ENCODE data around the gene SRL.

SRL gene

DNA sequence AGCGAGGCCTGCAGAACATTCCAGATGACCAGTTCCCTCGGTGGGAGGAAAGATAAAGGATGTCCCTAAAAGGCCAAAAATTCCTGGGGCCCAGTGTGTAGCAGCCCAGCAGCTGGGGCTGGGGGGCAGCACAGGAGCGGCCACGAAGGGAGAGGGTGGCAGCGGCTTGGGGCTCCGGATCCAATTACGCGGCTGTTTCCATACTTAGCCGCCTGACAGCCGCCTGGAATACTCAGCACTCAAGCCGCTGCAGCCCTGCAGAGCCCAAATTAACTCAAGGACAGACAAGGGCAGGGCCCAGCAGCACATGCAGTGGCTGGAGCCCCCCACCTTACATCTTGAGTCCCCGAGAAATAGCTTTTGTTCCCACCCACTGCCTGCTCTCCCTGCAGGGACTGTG, 1.3 kb downstream of the SRL start:
- H3K79me2 ChIP-seq (ENCODE audit: control insufficient read depth, low read length) = no peaks in the 10 kb centered on the region
- no peak overlapping the region for H3K4me2 ChIP-seq (ENCODE audit: low read length)
- no peaks in the 10 kb centered on the region for H4K20me1 ChIP-seq (ENCODE audit: control insufficient read depth, insufficient read depth, low read depth, low read length)
- H3K27ac ChIP-seq (ENCODE audit: low read depth, low read length) = no peak overlapping the region
- H3K36me3 ChIP-seq (ENCODE audit: control insufficient read depth, low read length) = no peaks in the 10 kb centered on the region
- TF ChIP-seq CTCF (IDR thresholded peaks at IDR 0.05; ENCODE audit: low read depth, low read length, poor library complexity, severe bottlenecking) = no peak
- no peak for TF ChIP-seq EZH2phosphoT487 (IDR thresholded peaks at IDR 0.05; ENCODE audit: borderline replicate concordance, low read length)
- no peaks in the 10 kb centered on the region; the same call in 1 of the 2 replicates for H3K27me3 ChIP-seq (ENCODE audit: control insufficient read depth, low read length)
- no peaks in the 10 kb centered on the region for H3K9me2 ChIP-seq (replicated peaks; ENCODE audit: control insufficient read depth, low read length)
- no peak overlapping the region for H3K4me3 ChIP-seq (ENCODE audit: low read length)
- no peaks in the 10 kb centered on the region for H3K9me3 ChIP-seq (ENCODE audit: control insufficient read depth, insufficient read depth, low read length)
- no peaks in the 10 kb centered on the region for H3K4me1 ChIP-seq (ENCODE audit: control insufficient read depth, low read length)
- no peaks in the 10 kb centered on the region for H3F3A ChIP-seq (ENCODE audit: control insufficient read depth, insufficient read depth)

- Histone ChIP-seq H3K9me2 (replicated peaks; ENCODE audit: control insufficient read depth, low read length) (no peaks in the 10 kb centered on the region), H3K4me2 (ENCODE audit: low read length) (no peak overlapping the region), H3K4me1 (ENCODE audit: control insufficient read depth, low read length) (no peaks in the 10 kb centered on the region), H3K36me3 (ENCODE audit: control insufficient read depth, low read length) (no peaks in the 10 kb centered on the region), H3K27ac (ENCODE audit: low read depth, low read length) (no peak overlapping the region), H4K20me1 (ENCODE audit: control insufficient read depth, insufficient read depth, low read depth, low read length) (no peaks in the 10 kb centered on the region), H3K9me3 (ENCODE audit: control insufficient read depth, insufficient read depth, low read length) (no peaks in the 10 kb centered on the region), H3F3A (ENCODE audit: control insufficient read depth, insufficient read depth) (no peaks in the 10 kb centered on the region), H3K27me3 (ENCODE audit: control insufficient read depth, low read length) (peaks cover 2% of the 10 kb centered on the region; the same call in 1 of the 2 replicates), H3K79me2 (ENCODE audit: control insufficient read depth, low read length) (no peaks in the 10 kb centered on the region), H3K4me3 (ENCODE audit: low read length) (no peak overlapping the region)
- TF ChIP-seq EZH2phosphoT487 (IDR thresholded peaks at IDR 0.05; ENCODE audit: borderline replicate concordance, low read length) (no peak), CTCF (IDR thresholded peaks at IDR 0.05; ENCODE audit: low read depth, low read length, poor library complexity, severe bottlenecking) (no peak)
Measured at GRCh38 chr16:4239682-4240175, 2.2 kb downstream of the SRL start.

GRCh38 chr16:4239020-4239419, 2.9 kb downstream of the SRL start:
- no peaks in the 10 kb centered on the region for H3K79me2 ChIP-seq (ENCODE audit: control insufficient read depth, low read length)
- H3K9me2 ChIP-seq (replicated peaks; ENCODE audit: control insufficient read depth, low read length) = no peaks in the 10 kb centered on the region
- H3K27me3 ChIP-seq (ENCODE audit: control insufficient read depth, low read length) = peaks cover 6% of the 10 kb centered on the region; the same call in 1 of the 2 replicates
- no peak overlapping the region for H3K4me3 ChIP-seq (ENCODE audit: low read length)
- H3K4me2 ChIP-seq (ENCODE audit: low read length) = no peak overlapping the region
- no peak for TF ChIP-seq CTCF (IDR thresholded peaks at IDR 0.05; ENCODE audit: low read depth, low read length, poor library complexity, severe bottlenecking)
- TF ChIP-seq EZH2phosphoT487 (IDR thresholded peaks at IDR 0.05; ENCODE audit: borderline replicate concordance, low read length) = no peak
- H3K36me3 ChIP-seq (ENCODE audit: control insufficient read depth, low read length) = no peaks in the 10 kb centered on the region
- H3K9me3 ChIP-seq (ENCODE audit: control insufficient read depth, insufficient read depth, low read length) = no peaks in the 10 kb centered on the region
- no peaks in the 10 kb centered on the region for H3F3A ChIP-seq (ENCODE audit: control insufficient read depth, insufficient read depth)
- no peak overlapping the region for H3K27ac ChIP-seq (ENCODE audit: low read depth, low read length)
- no peaks in the 10 kb centered on the region for H4K20me1 ChIP-seq (ENCODE audit: control insufficient read depth, insufficient read depth, low read depth, low read length)
- no peaks in the 10 kb centered on the region for H3K4me1 ChIP-seq (ENCODE audit: control insufficient read depth, low read length)

All from DOHH2 (cell line).